Measurements from ENCODE around the gene COMP.

GRCh38 chr19:18804643-18805042 lies 13.5 kb upstream of the COMP start:
- TF ChIP-seq CTCF (IDR thresholded peaks at IDR 0.05) = no peak
- TF ChIP-seq ARID4B (CRISPR knock-in tag; IDR thresholded peaks at IDR 0.05; ENCODE audit: borderline replicate concordance) = no peak
- TF ChIP-seq FOXK1 (CRISPR knock-in tag; IDR thresholded peaks at IDR 0.05) = no peak

Measured in WTC11 (cell line).